OCI-LY3 (cell line): ENCODE data around the gene HTRA1.

Source experiments
- EZH2phosphoT487 ChIP-seq: fragments of 200-600 bp; shearing (Covaris generic); IDR thresholded peaks from 2 replicates; pipeline ENCODE4 v1.6.1; 2018; ENCODE audit warnings: antibody characterized with exemption, mixed run types, low read depth
- TF ChIP-seq, protein P1 (sequence below): fragments of 200-600, 300-600 bp; sonication (generic); IDR thresholded peaks from 2 replicates; pipeline ENCODE4 v1.5.1; 2014; ENCODE audit warnings: antibody characterized with exemption, low read length, low read depth

DNA sequence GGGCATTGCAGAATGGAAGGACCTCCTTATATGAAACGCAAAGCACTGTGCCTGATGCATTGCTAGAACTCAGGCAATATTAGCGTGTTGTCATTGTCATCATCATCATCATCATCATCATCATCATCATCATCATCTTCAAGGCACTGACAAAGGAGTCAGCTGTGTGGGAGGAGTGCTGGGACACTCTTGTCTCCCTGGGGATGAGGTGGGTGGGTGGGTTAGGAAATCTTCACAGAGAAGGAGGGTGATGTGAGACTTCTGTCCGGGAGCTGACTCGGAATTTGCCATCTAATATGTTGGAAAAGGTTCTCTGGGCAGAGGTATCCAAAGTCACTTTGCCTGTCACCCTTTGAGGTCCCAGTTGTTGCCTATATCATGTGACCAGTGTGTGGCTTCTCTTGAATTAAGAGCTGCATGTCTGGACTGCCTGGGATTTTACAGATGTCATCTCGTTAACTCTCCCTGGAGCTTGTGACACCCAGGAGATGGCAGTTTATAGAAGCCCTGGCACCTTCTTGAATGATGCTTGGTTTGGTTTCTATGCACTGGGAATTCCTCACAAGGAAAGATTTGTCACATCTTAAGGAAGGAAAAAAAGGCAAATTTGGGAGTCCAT, 7.1 kb downstream of the HTRA1 start:
- TF ChIP-seq, protein P1, sequence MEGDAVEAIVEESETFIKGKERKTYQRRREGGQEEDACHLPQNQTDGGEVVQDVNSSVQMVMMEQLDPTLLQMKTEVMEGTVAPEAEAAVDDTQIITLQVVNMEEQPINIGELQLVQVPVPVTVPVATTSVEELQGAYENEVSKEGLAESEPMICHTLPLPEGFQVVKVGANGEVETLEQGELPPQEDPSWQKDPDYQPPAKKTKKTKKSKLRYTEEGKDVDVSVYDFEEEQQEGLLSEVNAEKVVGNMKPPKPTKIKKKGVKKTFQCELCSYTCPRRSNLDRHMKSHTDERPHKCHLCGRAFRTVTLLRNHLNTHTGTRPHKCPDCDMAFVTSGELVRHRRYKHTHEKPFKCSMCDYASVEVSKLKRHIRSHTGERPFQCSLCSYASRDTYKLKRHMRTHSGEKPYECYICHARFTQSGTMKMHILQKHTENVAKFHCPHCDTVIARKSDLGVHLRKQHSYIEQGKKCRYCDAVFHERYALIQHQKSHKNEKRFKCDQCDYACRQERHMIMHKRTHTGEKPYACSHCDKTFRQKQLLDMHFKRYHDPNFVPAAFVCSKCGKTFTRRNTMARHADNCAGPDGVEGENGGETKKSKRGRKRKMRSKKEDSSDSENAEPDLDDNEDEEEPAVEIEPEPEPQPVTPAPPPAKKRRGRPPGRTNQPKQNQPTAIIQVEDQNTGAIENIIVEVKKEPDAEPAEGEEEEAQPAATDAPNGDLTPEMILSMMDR, result no peak
- no peak for TF ChIP-seq EZH2phosphoT487
